Osteoblast (primary cell): ENCODE data around the gene KIAA0825. TPM values are rescaled to one million over a fixed set of nuclear protein-coding genes. Genes with fewer than 3 reads are reported as not detected.
"Not testable (repeated sequence)": the region's sequence is repeated elsewhere in the genome, so short reads cannot be mapped to it uniquely, and the experiment has no call there.

Source experiments
- DNase-seq: peaks from one replicate; pipeline ENCODE4 v3.0.0; 2011; ENCODE audit warnings: low spot score, mixed read lengths; ENCODE audit not compliant: insufficient read length; ENCODE audit errors: missing footprints
- H2AFZ ChIP-seq: 2 replicates; pipeline ENCODE4 v1.6.0; 2011; ENCODE audit warnings: mild to moderate bottlenecking, low read length
- H3K27ac ChIP-seq: 2 replicates; pipeline ENCODE4 v1.5.1; 2011; ENCODE audit warnings: mild to moderate bottlenecking, low read depth, low read length, moderate library complexity
- H3K27me3 ChIP-seq: 2 replicates; pipeline ENCODE4 v1.6.0; 2012; ENCODE audit warnings: mild to moderate bottlenecking, control low read depth, inconsistent platforms, low read length, moderate library complexity; ENCODE audit not compliant: insufficient read depth
- H3K36me3 ChIP-seq: 2 replicates; pipeline ENCODE4 v1.5.1; 2011; ENCODE audit warnings: mild to moderate bottlenecking, low read length, control low read depth, moderate library complexity; ENCODE audit not compliant: insufficient read depth
- H3K4me1 ChIP-seq: 2 replicates; pipeline ENCODE4 v1.5.1; 2011; ENCODE audit warnings: mild to moderate bottlenecking, low read length, control low read depth, moderate library complexity; ENCODE audit not compliant: insufficient read depth
- H3K4me2 ChIP-seq: 2 replicates; pipeline ENCODE4 v1.6.0; 2011; ENCODE audit warnings: mild to moderate bottlenecking, low read length; ENCODE audit not compliant: insufficient read depth
- H3K4me3 ChIP-seq: fragments of 200-600 bp; sonication (generic); 3 replicates; pipeline ENCODE4 v1.5.1; 2012; ENCODE audit warnings: mild to moderate bottlenecking, low read length, inconsistent platforms; ENCODE audit not compliant: insufficient read depth
- H3K79me2 ChIP-seq: 2 replicates; pipeline ENCODE4 v1.6.0; 2012; ENCODE audit warnings: mild to moderate bottlenecking, low read length, control low read depth, inconsistent platforms; ENCODE audit not compliant: insufficient read depth
- H3K9me3 ChIP-seq: 2 replicates; pipeline ENCODE4 v1.5.1; 2011; ENCODE audit warnings: low read depth, low read length, control low read depth
- H4K20me1 ChIP-seq: 2 replicates; pipeline ENCODE4 v1.6.0; 2012; ENCODE audit warnings: mild to moderate bottlenecking, low read length, control low read depth; ENCODE audit not compliant: insufficient read depth
- CTCF ChIP-seq: IDR thresholded peaks from 2 replicates; pipeline ENCODE4 v1.5.1; 2011; ENCODE audit warnings: mild to moderate bottlenecking, low read depth, low read length, moderate library complexity; ENCODE audit errors: extremely low read depth
- total RNA-seq: library from RNA; depleted of rRNA; stranded (reverse); fragments of >200 nt; gene quantifications from 2 replicates; pipeline ENCODE4 v1.2.3, GENCODE V29; 2012

Gene KIAA0825
- total RNA-seq, 1 donor, result 8.0 TPM

GRCh38 chr5:94180761-94181160 is 437.6 kb downstream of the KIAA0825 start:
- Histone ChIP-seq H3K4me1 (no peaks in the 10 kb centered on the region), H3K4me2 (no peak overlapping the region), H3K27ac (no peak overlapping the region), H3K36me3 (no peaks in the 10 kb centered on the region), H3K79me2 (no peaks in the 10 kb centered on the region), H3K27me3 (no peaks in the 10 kb centered on the region), H2AFZ (no peak overlapping the region), H3K9me3 (no peaks in the 10 kb centered on the region), H4K20me1 (no peaks in the 10 kb centered on the region), H3K4me3 (no peak overlapping the region)
- DNase-seq, result no peak
- TF ChIP-seq CTCF, result no peak

- no peaks in the 10 kb centered on the region for H3K36me3 ChIP-seq
- no peak for DNase-seq
- H3K79me2 ChIP-seq, result no peaks in the 10 kb centered on the region
- H3K9me3 ChIP-seq, result no peaks in the 10 kb centered on the region
- H4K20me1 ChIP-seq, result no peaks in the 10 kb centered on the region
- TF ChIP-seq CTCF, result no peak
- no peaks in the 10 kb centered on the region for H3K27me3 ChIP-seq
- H2AFZ ChIP-seq, result no peak overlapping the region
- H3K4me1 ChIP-seq, result peaks cover 12% of the 10 kb centered on the region
- no peak overlapping the region for H3K27ac ChIP-seq
- H3K4me2 ChIP-seq, result no peak overlapping the region
- no peak overlapping the region for H3K4me3 ChIP-seq
Observed at GRCh38 chr5:94175912-94176311, 442.5 kb downstream of the KIAA0825 start.

- Histone ChIP-seq H3K9me3 (no peaks in the 10 kb centered on the region), H3K79me2 (no peaks in the 10 kb centered on the region), H3K27ac (no peak overlapping the region), H3K4me2 (no peak overlapping the region), H3K4me1 (peaks cover 12% of the 10 kb centered on the region), H3K4me3 (no peak overlapping the region), H4K20me1 (no peaks in the 10 kb centered on the region), H2AFZ (no peak overlapping the region), H3K36me3 (no peaks in the 10 kb centered on the region), H3K27me3 (no peaks in the 10 kb centered on the region)
- no peak for TF ChIP-seq CTCF
- DNase-seq, result peak; percentile 44
Observed at GRCh38 chr5:94174748-94175411, 443.5 kb downstream of the KIAA0825 start.

GRCh38 chr5:94173100-94173499 is 445.3 kb downstream of the KIAA0825 start:
- H3K9me3 ChIP-seq, result no peaks in the 10 kb centered on the region
- no peak overlapping the region for H3K27ac ChIP-seq
- H3K4me1 ChIP-seq, result peaks cover 12% of the 10 kb centered on the region
- H3K27me3 ChIP-seq, result no peaks in the 10 kb centered on the region
- H3K4me2 ChIP-seq, result no peak overlapping the region
- no peaks in the 10 kb centered on the region for H4K20me1 ChIP-seq
- H3K4me3 ChIP-seq, result no peak overlapping the region
- no peaks in the 10 kb centered on the region for H3K36me3 ChIP-seq
- no peaks in the 10 kb centered on the region for H3K79me2 ChIP-seq
- DNase-seq, result no peak
- H2AFZ ChIP-seq, result peak overlapping the region; percentile 20
- TF ChIP-seq CTCF, result no peak

- H3K27me3 ChIP-seq, H3K79me2 ChIP-seq, H2AFZ ChIP-seq, H3K4me3 ChIP-seq, H3K9me3 ChIP-seq, H3K27ac ChIP-seq, H3K4me2 ChIP-seq, DNase-seq, H3K36me3 ChIP-seq, H4K20me1 ChIP-seq: not testable (repeated sequence)
- peaks cover 12% of the 10 kb centered on the region for H3K4me1 ChIP-seq
Observed at GRCh38 chr5:94171070-94171469, 447.3 kb downstream of the KIAA0825 start.

- not testable (repeated sequence) for H3K4me3 ChIP-seq
Observed at GRCh38 chr5:94170158-94170557, 448.2 kb downstream of the KIAA0825 start.

More at GRCh38 chr5:94170158-94170557, 448.2 kb downstream of the KIAA0825 start:
- not testable (repeated sequence) for H3K79me2 ChIP-seq, H2AFZ ChIP-seq, DNase-seq, H4K20me1 ChIP-seq, H3K27ac ChIP-seq, H3K9me3 ChIP-seq, H3K27me3 ChIP-seq, H3K4me2 ChIP-seq, H3K36me3 ChIP-seq
- peaks cover 12% of the 10 kb centered on the region for H3K4me1 ChIP-seq
